GM13976 (cell line): ENCODE results near the gene GARNL3.

Experiments used
- DNase-seq: peaks from one replicate; pipeline ENCODE4 v3.0.0; 2012; ENCODE audit warnings: low spot score
- in situ Hi-C: fragments of 300-500 bp; cut with MboI; formaldehyde crosslinking; loops from one replicate; pipeline ENCODE4 v1.12.0; 2022; ENCODE audit warnings: low sequenced_read_pairs, mixed read lengths, inconsistent platforms; ENCODE audit not compliant: unreplicated experiment
- TF ChIP-seq, protein P1 (sequence below): IDR thresholded peaks from 2 replicates; pipeline ENCODE4 v1.5.1; 2012; ENCODE audit warnings: borderline replicate concordance, mild to moderate bottlenecking; ENCODE audit not compliant: insufficient read depth; ENCODE audit errors: extremely low read depth, missing control alignments, control extremely low read depth

Gene GARNL3

DNA sequence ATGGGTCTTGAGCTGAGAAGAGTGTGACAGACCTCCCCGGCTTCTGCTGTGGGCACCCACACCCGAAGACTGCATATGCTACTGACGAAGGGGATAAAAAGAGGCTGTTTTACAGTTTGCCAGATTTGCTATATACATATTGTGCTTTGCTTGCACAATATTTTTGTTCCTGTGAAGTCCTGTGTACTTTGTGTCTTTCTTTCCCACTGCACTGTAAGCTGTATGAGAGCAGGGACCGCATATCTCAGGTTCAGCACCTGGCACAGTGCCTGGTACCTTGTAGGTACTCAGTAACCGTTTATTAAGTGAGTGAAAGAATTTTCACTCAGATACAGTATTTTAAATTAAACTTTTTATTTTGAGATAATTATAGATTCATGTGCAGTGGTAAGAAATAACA, 8.2 kb upstream of the GARNL3 start:
- DNase-seq: no peak
- TF ChIP-seq, protein P1, sequence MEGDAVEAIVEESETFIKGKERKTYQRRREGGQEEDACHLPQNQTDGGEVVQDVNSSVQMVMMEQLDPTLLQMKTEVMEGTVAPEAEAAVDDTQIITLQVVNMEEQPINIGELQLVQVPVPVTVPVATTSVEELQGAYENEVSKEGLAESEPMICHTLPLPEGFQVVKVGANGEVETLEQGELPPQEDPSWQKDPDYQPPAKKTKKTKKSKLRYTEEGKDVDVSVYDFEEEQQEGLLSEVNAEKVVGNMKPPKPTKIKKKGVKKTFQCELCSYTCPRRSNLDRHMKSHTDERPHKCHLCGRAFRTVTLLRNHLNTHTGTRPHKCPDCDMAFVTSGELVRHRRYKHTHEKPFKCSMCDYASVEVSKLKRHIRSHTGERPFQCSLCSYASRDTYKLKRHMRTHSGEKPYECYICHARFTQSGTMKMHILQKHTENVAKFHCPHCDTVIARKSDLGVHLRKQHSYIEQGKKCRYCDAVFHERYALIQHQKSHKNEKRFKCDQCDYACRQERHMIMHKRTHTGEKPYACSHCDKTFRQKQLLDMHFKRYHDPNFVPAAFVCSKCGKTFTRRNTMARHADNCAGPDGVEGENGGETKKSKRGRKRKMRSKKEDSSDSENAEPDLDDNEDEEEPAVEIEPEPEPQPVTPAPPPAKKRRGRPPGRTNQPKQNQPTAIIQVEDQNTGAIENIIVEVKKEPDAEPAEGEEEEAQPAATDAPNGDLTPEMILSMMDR: no peak

GRCh38 chr9:127258606-127259471, 5.7 kb upstream of the GARNL3 start:
- in situ Hi-C loops: no loop called here
- DNase-seq: no peak
- TF ChIP-seq, protein P1: no peak

More for the DNA sequence above, 8.2 kb upstream of the GARNL3 start:
- in situ Hi-C loops: no loop called here

DNA sequence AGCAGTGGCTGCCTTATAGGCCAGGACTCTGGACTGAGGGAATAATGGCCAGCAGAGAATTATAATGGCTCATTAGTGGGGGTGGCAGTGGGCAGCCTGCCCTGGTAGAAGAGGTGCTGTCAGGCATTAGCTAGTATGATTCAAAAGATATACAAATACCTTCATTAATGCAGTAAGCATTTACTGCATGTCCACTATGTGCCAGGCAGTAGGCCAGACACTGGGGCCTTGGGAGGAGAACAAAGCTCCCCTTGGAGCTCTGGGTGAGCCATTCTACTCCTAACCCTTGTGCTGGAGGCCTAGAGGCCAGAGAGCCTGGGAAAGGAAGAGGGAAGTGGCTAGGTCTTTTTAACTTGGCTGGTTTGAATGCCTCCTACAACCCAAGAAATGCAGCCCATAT, 2.0 kb upstream of the GARNL3 start:
- TF ChIP-seq, protein P1: no peak
- in situ Hi-C loops: no loop called here

DNA sequence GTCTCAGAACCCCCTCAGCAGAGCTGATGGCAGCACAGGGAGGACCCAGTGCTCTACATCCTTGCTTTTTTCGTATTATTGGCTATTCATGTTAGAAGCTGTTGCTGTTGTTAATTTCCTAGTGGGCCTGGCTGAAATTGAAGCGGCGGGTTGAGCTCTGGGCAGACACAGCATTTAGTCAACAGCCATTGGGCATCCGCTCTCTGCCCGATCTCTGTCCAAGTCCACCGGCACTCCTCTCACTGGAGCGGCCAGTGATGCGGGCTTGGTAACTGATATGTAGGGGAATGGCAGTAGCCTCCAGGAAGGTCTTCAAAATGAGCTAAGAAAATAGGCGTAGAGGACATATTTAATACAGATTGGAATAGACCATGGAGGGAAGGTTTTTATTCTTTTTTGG, 1.3 kb upstream of the GARNL3 start:
- in situ Hi-C loops: no loop called here
- DNase-seq: no peak
- TF ChIP-seq, protein P1: no peak

More for the DNA sequence above, 2.0 kb upstream of the GARNL3 start:
- DNase-seq: no peak

DNA sequence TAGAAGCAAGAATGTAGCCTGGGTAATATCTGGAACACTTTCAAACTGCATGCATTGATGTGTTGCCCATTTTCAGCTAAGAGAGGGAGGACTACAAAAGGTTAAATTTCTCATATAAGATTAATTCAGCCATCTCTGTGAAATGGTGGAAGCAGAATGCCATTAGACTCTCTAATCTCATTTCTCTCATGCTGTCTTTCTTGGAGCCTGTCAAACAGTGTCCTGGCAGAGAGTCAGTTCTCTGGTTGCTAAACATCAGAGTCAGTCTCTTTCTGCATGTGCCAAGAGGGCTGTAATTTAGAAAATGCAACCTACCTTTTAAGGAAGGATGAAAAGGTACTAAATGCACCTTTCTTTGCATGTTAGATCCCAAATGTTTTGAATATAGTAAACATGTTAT, 910 bp upstream of the GARNL3 start:
- no peak for DNase-seq
- in situ Hi-C loops: no loop called here
- TF ChIP-seq, protein P1: no peak

DNA sequence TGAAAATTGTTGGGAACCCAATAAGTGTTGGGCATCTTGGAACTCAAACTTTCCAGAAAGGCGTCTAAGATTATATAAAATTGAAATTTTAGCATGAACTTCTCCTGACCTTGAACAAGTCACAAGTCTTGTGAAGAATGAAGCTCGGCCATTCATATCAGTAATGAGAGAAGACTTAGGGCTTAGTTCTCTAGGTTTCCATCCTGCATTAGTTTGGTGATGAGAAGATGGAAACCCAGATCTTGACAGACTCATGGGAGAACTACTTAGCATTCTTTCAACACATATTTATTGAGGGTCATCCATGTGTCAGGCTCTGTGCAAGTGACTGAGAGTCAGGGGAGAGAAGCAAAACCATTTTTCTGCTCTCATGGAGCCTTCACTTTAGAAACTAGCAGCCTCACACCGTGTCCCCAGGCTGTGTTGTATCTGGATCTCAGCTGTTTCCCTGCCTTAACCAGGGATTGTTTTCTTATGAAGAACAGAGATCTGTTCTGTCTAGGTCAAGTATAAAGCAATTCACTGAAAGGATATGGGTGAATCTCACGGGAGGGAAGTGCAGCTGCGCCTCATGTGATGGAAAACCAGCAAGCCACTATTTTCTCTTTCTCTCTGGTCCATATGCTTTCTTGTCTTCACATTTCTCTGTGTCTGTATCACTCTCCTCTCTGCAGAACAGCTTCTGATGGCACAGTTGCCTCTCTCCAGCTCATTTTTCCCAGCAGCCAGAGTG, 3.4 kb downstream of the GARNL3 start:
- TF ChIP-seq, protein P1: no peak
- no peak for DNase-seq
- in situ Hi-C loops: no loop called here
